Hepatocyte (in vitro differentiated cells): ENCODE measurements around the gene NAV2. TPM values are rescaled to one million over a fixed set of nuclear protein-coding genes. Genes with fewer than 3 reads are reported as not detected.

Experiments
- DNase-seq: peaks from one replicate; pipeline ENCODE4 v3.0.0-alpha.2; 2016; ENCODE audit warnings: low spot score
- H2AFZ ChIP-seq: fragments of 200-600 bp; sonication (generic); 2 replicates; pipeline ENCODE4 v1.6.0; 2016; ENCODE audit warnings: antibody characterized with exemption, mild to moderate bottlenecking
- H3K27ac ChIP-seq: fragments of 200-600 bp; sonication (generic); 2 replicates; pipeline ENCODE4 v1.5.1; 2016; ENCODE audit warnings: mild to moderate bottlenecking
- H3K27me3 ChIP-seq: fragments of 200-600 bp; sonication (generic); 2 replicates; pipeline ENCODE4 v1.6.1; 2016
- H3K36me3 ChIP-seq: fragments of 200-600 bp; sonication (generic); replicated peaks from 2 replicates; pipeline ENCODE4 v1.5.1; 2016; ENCODE audit warnings: low read depth; ENCODE audit not compliant: insufficient read depth
- H3K4me1 ChIP-seq: fragments of 200-600 bp; sonication (generic); 2 replicates; pipeline ENCODE4 v1.5.1; 2016; ENCODE audit warnings: mild to moderate bottlenecking, moderate library complexity; ENCODE audit not compliant: insufficient read depth
- H3K4me2 ChIP-seq: fragments of 200-600 bp; sonication (generic); 2 replicates; pipeline ENCODE4 v1.6.0; 2016
- H3K4me3 ChIP-seq: fragments of 200-600 bp; sonication (generic); 2 replicates; pipeline ENCODE4 v1.5.1; 2016; ENCODE audit warnings: mild to moderate bottlenecking
- H3K79me2 ChIP-seq: fragments of 200-600 bp; sonication (generic); 2 replicates; pipeline ENCODE4 v1.6.0; 2017; ENCODE audit warnings: mild to moderate bottlenecking
- H3K9me2 ChIP-seq: fragments of 200-600 bp; sonication (generic); replicated peaks from 2 replicates; pipeline ENCODE4 v1.6.0; 2017; ENCODE audit warnings: mild to moderate bottlenecking; ENCODE audit not compliant: insufficient read depth
- H3K9me3 ChIP-seq: fragments of 200-600 bp; sonication (generic); 2 replicates; pipeline ENCODE4 v1.5.1; 2016; ENCODE audit warnings: low read depth, mild to moderate bottlenecking
- H4K20me1 ChIP-seq: fragments of 200-600 bp; sonication (generic); 2 replicates; pipeline ENCODE4 v1.6.0; 2016; ENCODE audit warnings: mild to moderate bottlenecking; ENCODE audit not compliant: insufficient read depth, poor library complexity, severe bottlenecking
- EZH2 ChIP-seq: fragments of 200-600 bp; sonication (generic); IDR thresholded peaks from 2 replicates; pipeline ENCODE4 v1.6.1; 2016; ENCODE audit warnings: antibody characterized with exemption, mild to moderate bottlenecking, borderline replicate concordance
- EZH2phosphoT487 ChIP-seq: fragments of 200-600 bp; sonication (generic); IDR thresholded peaks from one replicate; pipeline ENCODE4 v1.6.1; 2018; ENCODE audit warnings: antibody characterized with exemption, mild to moderate bottlenecking, low read depth, moderate library complexity; ENCODE audit not compliant: unreplicated experiment, severe bottlenecking
- WGBS: methylation state at CpG from one replicate; pipeline ENCODE4 v1.1.6; 2016; ENCODE audit warnings: low lambda C conversion rate; ENCODE audit errors: missing lambda C conversion rate; 5-methylcytosine and 5-hydroxymethylcytosine counted together
- polyA plus RNA-seq: library from polyadenylated mRNA; unstranded; fragments of >200 nt; fragmentation: Nextera tagmentation; extraction: Ambion mirVana; gene quantifications from 2 replicates; pipeline ENCODE4 v1.2.1, GENCODE V29; 2016
- total RNA-seq: library from RNA; depleted of rRNA; stranded (reverse); fragments of >200 nt; gene quantifications from 2 replicates; pipeline ENCODE4 v1.2.3, GENCODE V29; 2014
- TF ChIP-seq, protein P1 (sequence below): fragments of 200-600 bp; sonication (generic); IDR thresholded peaks from 2 replicates; pipeline ENCODE4 v1.5.1; 2016; ENCODE audit warnings: antibody characterized with exemption, mild to moderate bottlenecking; ENCODE audit not compliant: poor library complexity

Gene NAV2
- total and polyA plus RNA-seq, 2 experiments from 2014 or later, result 23.7 to 30.8 TPM

DNA sequence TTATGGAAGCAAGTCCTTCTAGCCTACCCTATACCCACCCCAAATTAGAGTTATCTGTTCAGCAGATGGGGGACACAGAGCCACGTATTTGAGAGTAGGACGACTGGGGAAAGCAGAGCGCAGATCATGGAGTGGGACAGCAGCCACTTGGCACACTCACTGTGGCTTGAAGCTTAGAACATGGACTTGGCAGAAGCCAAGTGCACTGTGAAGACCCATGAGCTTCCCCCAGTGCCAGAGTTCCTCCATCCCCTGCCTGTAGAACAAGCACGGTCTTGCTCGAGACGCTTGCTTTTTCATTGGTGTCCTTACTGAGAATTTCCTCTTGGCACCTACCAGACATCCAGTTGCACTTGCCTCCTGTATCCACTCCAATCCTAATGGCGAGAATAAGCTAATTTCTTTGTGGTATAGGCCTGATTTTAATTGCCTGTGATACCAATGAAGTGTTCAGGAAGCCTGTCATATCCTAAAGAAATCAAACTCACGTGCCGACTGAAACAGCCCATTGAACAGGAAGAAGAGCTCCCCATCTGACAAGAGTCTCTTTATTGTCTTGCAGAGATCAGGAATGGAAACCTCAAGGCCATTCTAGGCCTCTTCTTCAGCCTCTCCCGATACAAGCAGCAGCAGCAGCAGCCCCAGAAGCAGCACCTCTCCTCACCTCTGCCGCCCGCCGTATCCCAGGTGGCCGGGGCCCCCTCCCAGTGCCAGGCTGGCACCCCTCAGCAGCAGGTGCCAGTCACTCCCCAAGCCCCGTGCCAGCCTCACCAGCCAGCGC lies 166.9 kb downstream of the NAV2 start:
- Histone ChIP-seq H3K4me1 (no peaks in the 10 kb centered on the region), H2AFZ (no peak overlapping the region), H3K79me2 (no peaks in the 10 kb centered on the region), H3K27ac (no peak overlapping the region), H3K4me2 (no peak overlapping the region), H3K9me3 (no peaks in the 10 kb centered on the region), H3K9me2 (no peaks in the 10 kb centered on the region), H3K4me3 (no peak overlapping the region), H3K27me3 (no peaks in the 10 kb centered on the region), H4K20me1 (no peaks in the 10 kb centered on the region), H3K36me3 (no peaks in the 10 kb centered on the region)
- TF ChIP-seq EZH2phosphoT487, result no peak
- no peak for TF ChIP-seq EZH2
- TF ChIP-seq, protein P1, sequence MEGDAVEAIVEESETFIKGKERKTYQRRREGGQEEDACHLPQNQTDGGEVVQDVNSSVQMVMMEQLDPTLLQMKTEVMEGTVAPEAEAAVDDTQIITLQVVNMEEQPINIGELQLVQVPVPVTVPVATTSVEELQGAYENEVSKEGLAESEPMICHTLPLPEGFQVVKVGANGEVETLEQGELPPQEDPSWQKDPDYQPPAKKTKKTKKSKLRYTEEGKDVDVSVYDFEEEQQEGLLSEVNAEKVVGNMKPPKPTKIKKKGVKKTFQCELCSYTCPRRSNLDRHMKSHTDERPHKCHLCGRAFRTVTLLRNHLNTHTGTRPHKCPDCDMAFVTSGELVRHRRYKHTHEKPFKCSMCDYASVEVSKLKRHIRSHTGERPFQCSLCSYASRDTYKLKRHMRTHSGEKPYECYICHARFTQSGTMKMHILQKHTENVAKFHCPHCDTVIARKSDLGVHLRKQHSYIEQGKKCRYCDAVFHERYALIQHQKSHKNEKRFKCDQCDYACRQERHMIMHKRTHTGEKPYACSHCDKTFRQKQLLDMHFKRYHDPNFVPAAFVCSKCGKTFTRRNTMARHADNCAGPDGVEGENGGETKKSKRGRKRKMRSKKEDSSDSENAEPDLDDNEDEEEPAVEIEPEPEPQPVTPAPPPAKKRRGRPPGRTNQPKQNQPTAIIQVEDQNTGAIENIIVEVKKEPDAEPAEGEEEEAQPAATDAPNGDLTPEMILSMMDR, result no peak
- WGBS, result 94% methylated on average over 16 of the region's 16 CpGs
- DNase-seq, result no peak

DNA sequence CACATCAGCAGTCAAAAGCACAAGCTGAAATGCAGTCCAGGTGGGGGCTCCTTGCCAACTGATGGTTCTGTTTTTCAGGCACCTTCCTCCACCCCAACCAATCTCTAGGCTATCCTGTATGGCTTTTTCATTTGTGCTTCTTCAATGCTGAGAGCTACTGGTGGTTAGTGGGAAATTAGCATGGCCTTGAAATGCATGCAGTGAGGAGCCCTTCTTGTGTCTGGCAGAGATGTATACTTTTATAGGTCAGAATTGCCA lies 167.4 kb downstream of the NAV2 start:
- H3K9me3 ChIP-seq, result no peaks in the 10 kb centered on the region
- H3K79me2 ChIP-seq, result no peaks in the 10 kb centered on the region
- no peak for DNase-seq
- no peaks in the 10 kb centered on the region for H3K27me3 ChIP-seq
- H3K4me3 ChIP-seq, result no peak overlapping the region
- H3K9me2 ChIP-seq, result no peaks in the 10 kb centered on the region
- H3K4me2 ChIP-seq, result no peak overlapping the region
- H3K36me3 ChIP-seq, result no peaks in the 10 kb centered on the region
- H3K4me1 ChIP-seq, result no peaks in the 10 kb centered on the region
- TF ChIP-seq, protein P1, result no peak
- no peak for TF ChIP-seq EZH2phosphoT487
- TF ChIP-seq EZH2, result no peak
- no peaks in the 10 kb centered on the region for H4K20me1 ChIP-seq
- H3K27ac ChIP-seq, result no peak overlapping the region
- H2AFZ ChIP-seq, result no peak overlapping the region

DNA sequence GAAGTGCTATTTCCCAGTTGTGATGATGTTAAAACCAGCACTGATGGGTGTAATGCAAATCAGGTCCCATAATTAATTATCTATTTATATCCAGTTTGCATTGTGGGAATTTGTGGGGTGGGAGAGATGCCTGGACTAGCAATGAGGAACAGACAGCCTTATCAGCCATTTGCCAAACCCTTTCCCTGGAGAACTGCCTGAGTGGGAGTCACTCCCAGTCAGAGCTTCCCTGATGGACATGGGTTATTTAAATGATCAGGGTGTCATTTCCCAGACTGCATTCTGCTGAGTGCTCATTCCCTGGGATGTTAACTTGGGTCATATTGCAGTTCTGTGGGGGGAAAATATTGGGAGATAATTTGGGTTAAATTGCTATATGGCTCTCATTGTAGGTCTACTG lies 168.5 kb downstream of the NAV2 start:
- TF ChIP-seq EZH2 (no peak), EZH2phosphoT487 (no peak)
- TF ChIP-seq, protein P1, result no peak
- Histone ChIP-seq H3K36me3 (no peaks in the 10 kb centered on the region), H3K4me2 (no peak overlapping the region)

DNA sequence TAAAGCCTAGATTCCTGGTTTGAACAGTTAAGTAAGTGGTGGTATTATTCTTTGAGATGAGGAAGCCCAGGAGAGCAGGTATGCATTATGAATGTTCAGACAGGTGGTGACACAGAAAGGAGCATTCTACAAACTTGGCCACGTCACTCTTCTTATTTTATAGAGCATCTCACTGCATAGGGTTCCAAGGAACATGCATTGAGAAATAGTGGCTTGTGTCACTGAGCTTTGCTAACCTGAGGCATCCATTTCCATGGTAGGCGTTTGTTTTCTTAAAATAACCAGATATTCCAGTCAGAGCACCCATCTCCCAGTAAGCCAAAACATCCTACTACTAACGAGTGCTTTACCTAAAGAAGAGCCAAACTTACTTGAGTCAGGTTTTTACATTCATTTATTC lies 169.7 kb downstream of the NAV2 start:
- Histone ChIP-seq H3K4me1 (no peaks in the 10 kb centered on the region), H3K36me3 (no peaks in the 10 kb centered on the region), H2AFZ (no peak overlapping the region), H4K20me1 (no peaks in the 10 kb centered on the region), H3K79me2 (no peaks in the 10 kb centered on the region), H3K4me3 (no peak overlapping the region), H3K27ac (no peak overlapping the region), H3K9me3 (no peaks in the 10 kb centered on the region), H3K27me3 (no peaks in the 10 kb centered on the region), H3K9me2 (no peaks in the 10 kb centered on the region), H3K4me2 (no peak overlapping the region)
- WGBS, result 87% methylated on average over 3 of the region's 3 CpGs
- TF ChIP-seq, protein P1, result no peak
- TF ChIP-seq EZH2 (no peak), EZH2phosphoT487 (no peak)
- no peak for DNase-seq

More for the DNA sequence above, 168.5 kb downstream of the NAV2 start:
- Histone ChIP-seq H3K4me1 (no peaks in the 10 kb centered on the region), H3K4me3 (no peak overlapping the region), H3K79me2 (no peaks in the 10 kb centered on the region), H2AFZ (no peak overlapping the region), H3K9me2 (no peaks in the 10 kb centered on the region), H3K27ac (no peak overlapping the region), H4K20me1 (no peaks in the 10 kb centered on the region), H3K27me3 (no peaks in the 10 kb centered on the region), H3K9me3 (no peaks in the 10 kb centered on the region)
- no peak for DNase-seq
